ENCODE data around the gene UBE2N.

UBE2N gene

GRCh38 chr12:93430280-93430679 lies 11.5 kb downstream of the UBE2N start:
- H3K36me3 ChIP-seq: no peaks in the 10 kb centered on the region; the same call in 1 of the 2 replicates
- no peaks in the 10 kb centered on the region for H3K9me3 ChIP-seq
- peaks cover 99% of the 10 kb centered on the region for H4K20me1 ChIP-seq
- no peak overlapping the region for H3K9ac ChIP-seq
- H3K4me3 ChIP-seq: no peak overlapping the region
- no peak for TF ChIP-seq Cebpa-rat (IDR thresholded peaks at IDR 0.05)
- H3K27ac ChIP-seq: no peak overlapping the region
- H3K4me2 ChIP-seq: no peak overlapping the region
- no peaks in the 10 kb centered on the region for H3K27me3 ChIP-seq
- H3K4me1 ChIP-seq: peaks cover 47% of the 10 kb centered on the region

GRCh38 chr12:93429852-93430251 lies 11.9 kb downstream of the UBE2N start:
- no peak overlapping the region for H3K9ac ChIP-seq

DNA sequence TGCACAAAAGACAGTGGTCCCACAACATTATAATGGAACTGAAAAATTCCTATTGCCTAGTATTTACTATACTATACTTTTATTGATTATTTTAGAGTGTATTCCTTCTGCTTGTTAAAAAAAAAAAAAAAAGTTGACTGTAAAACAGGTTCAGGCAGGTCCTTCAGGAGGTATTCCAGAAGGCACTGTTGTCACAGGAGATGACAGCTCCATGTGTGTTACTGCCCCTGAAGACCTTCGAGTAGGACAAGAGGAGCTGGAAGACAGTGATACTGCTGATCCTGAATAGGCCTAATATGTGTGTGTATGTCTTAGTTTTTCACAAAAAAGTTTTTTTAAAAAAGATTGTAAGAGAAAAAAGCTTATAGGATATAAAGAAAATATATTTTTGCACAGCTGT lies 12.3 kb downstream of the UBE2N start:
- no peak overlapping the region for H3K4me3 ChIP-seq
- no peak overlapping the region for H3K9ac ChIP-seq
- TF ChIP-seq Cebpa-rat (IDR thresholded peaks at IDR 0.05): no peak
- no peaks in the 10 kb centered on the region; the same call in 1 of the 2 replicates for H3K36me3 ChIP-seq
- H3K27ac ChIP-seq: no peak overlapping the region
- H4K20me1 ChIP-seq: peaks cover 99% of the 10 kb centered on the region
- H3K27me3 ChIP-seq: no peaks in the 10 kb centered on the region
- no peaks in the 10 kb centered on the region for H3K9me3 ChIP-seq
- H3K4me1 ChIP-seq: peaks cover 47% of the 10 kb centered on the region
- H3K4me2 ChIP-seq: no peak overlapping the region

More at GRCh38 chr12:93429852-93430251, 11.9 kb downstream of the UBE2N start:
- TF ChIP-seq Cebpa-rat (IDR thresholded peaks at IDR 0.05): no peak
- H3K4me2 ChIP-seq: no peak overlapping the region
- H4K20me1 ChIP-seq: peaks cover 99% of the 10 kb centered on the region
- H3K36me3 ChIP-seq: no peaks in the 10 kb centered on the region; the same call in 1 of the 2 replicates
- H3K4me1 ChIP-seq: peaks cover 47% of the 10 kb centered on the region
- H3K9me3 ChIP-seq: no peaks in the 10 kb centered on the region
- no peak overlapping the region for H3K4me3 ChIP-seq
- no peaks in the 10 kb centered on the region for H3K27me3 ChIP-seq
- H3K27ac ChIP-seq: no peak overlapping the region

- H3K9me3 ChIP-seq: no peaks in the 10 kb centered on the region
- H3K4me2 ChIP-seq: no peak overlapping the region
- no peak overlapping the region for H3K27ac ChIP-seq
- H3K36me3 ChIP-seq: no peaks in the 10 kb centered on the region; the same call in 1 of the 2 replicates
- H3K4me3 ChIP-seq: no peak overlapping the region
- H3K9ac ChIP-seq: no peak overlapping the region
- peaks cover 51% of the 10 kb centered on the region for H3K4me1 ChIP-seq
- peaks cover 100% of the 10 kb centered on the region for H4K20me1 ChIP-seq
- no peaks in the 10 kb centered on the region for H3K27me3 ChIP-seq
- TF ChIP-seq Cebpa-rat (IDR thresholded peaks at IDR 0.05): no peak
Measured at GRCh38 chr12:93427779-93428564, 13.8 kb downstream of the UBE2N start.

GRCh38 chr12:93426412-93426805 lies 15.3 kb downstream of the UBE2N start:
- Histone ChIP-seq H3K4me3 (no peak overlapping the region), H3K4me1 (peaks cover 64% of the 10 kb centered on the region), H3K36me3 (no peaks in the 10 kb centered on the region; the same call in 1 of the 2 replicates), H3K27me3 (no peaks in the 10 kb centered on the region), H3K9me3 (no peaks in the 10 kb centered on the region), H3K27ac (no peak overlapping the region), H3K9ac (0 out of 2 replicates have a peak overlapping the region, but pooled peaks have one; percentile 41), H4K20me1 (peaks cover 100% of the 10 kb centered on the region), H3K4me2 (peak overlapping the region; percentile 67)
- TF ChIP-seq Cebpa-rat (IDR thresholded peaks at IDR 0.05): no peak

DNA sequence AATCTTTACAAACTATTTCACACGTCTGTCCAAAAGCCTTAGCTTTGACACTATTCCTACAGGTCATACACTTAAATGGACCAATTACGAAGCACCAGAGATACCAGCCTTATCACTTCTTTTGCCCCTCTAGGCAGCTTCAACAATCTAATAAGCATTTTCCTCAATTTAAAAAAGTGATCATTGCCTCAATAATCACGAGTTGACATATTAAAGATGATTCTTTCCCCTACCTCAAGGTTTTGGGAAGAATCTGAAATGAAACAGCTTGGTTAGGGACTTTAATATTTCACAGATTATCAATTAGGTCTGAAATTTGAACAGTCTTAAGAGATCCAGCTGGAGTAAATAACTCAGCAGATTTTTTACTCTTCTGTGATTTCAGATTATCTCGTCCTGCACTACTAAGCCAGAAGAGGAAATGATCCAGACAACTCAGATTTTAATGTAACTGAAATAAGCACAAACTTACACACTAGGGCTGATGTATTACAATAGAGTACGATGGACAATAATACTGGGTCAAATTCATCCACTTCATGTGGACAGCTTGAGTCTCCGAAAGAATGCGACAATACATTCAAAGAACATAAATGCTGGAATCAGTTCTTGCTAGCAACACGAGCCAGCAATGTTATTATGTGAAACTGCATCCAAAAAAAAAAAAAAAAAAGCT lies 15.9 kb downstream of the UBE2N start:
- no peak for TF ChIP-seq Cebpa-rat (IDR thresholded peaks at IDR 0.05)
- H3K4me1 ChIP-seq: peaks cover 64% of the 10 kb centered on the region
- peak overlapping the region; percentile 28; the same call in 1 of the 2 replicates for H3K9ac ChIP-seq
- H4K20me1 ChIP-seq: peaks cover 100% of the 10 kb centered on the region
- no peaks in the 10 kb centered on the region for H3K27me3 ChIP-seq
- H3K9me3 ChIP-seq: no peaks in the 10 kb centered on the region
- H3K4me2 ChIP-seq: peak overlapping the region; percentile 67
- H3K36me3 ChIP-seq: no peaks in the 10 kb centered on the region; the same call in 1 of the 2 replicates
- H3K27ac ChIP-seq: peak overlapping the region; percentile 21; the same call in 1 of the 2 replicates
- no peak overlapping the region for H3K4me3 ChIP-seq

GRCh38 chr12:93422050-93422449 lies 19.7 kb downstream of the UBE2N start:
- peaks cover 56% of the 10 kb centered on the region for H3K4me1 ChIP-seq

GRCh38 chr12:93419388-93420034 lies 22.2 kb downstream of the UBE2N start:
- Histone ChIP-seq H3K4me3 (no peak overlapping the region), H3K4me1 (peaks cover 49% of the 10 kb centered on the region), H3K27me3 (no peaks in the 10 kb centered on the region), H3K4me2 (no peak overlapping the region), H3K36me3 (peaks cover 4% of the 10 kb centered on the region; the same call in 1 of the 2 replicates), H3K9ac (no peak overlapping the region), H4K20me1 (peaks cover 100% of the 10 kb centered on the region), H3K27ac (no peak overlapping the region), H3K9me3 (no peaks in the 10 kb centered on the region)
- TF ChIP-seq Cebpa-rat (IDR thresholded peaks at IDR 0.05): no peak

More at GRCh38 chr12:93422050-93422449, 19.7 kb downstream of the UBE2N start:
- Histone ChIP-seq H3K27ac (no peak overlapping the region), H3K27me3 (no peaks in the 10 kb centered on the region), H3K9me3 (no peaks in the 10 kb centered on the region), H3K9ac (no peak overlapping the region), H4K20me1 (peaks cover 100% of the 10 kb centered on the region), H3K4me3 (no peak overlapping the region), H3K36me3 (peaks cover 4% of the 10 kb centered on the region; the same call in 1 of the 2 replicates), H3K4me2 (peak overlapping the region; percentile 43)
- TF ChIP-seq Cebpa-rat (IDR thresholded peaks at IDR 0.05): no peak

DNA sequence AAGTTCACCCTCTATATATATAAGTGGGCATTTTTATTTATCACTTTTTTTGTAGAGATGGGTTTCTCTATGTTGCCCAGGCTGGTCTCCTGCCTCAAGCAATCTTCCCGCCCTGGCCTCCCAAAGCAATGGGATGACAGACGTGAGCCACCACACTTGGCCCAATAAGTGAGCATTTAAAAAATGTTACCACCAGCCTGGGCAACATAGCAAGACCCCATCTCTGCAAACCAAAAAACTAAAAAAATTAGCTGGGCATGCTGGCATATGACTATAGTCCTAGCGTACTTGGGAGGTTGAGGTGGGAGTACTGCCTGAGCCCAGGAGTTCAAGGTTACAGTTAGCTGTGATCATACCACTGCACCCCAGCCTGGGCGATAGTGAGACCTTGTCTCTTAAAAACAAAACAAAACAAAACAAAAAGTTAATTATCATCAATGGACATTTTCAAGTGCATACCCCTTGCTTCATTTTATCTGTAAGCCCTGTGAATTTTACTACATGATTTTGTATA lies 23.7 kb downstream of the UBE2N start:
- peaks cover 100% of the 10 kb centered on the region for H4K20me1 ChIP-seq
- H3K4me1 ChIP-seq: peaks cover 47% of the 10 kb centered on the region
- H3K36me3 ChIP-seq: peaks cover 11% of the 10 kb centered on the region; the same call in 1 of the 2 replicates
- H3K4me3 ChIP-seq: no peak overlapping the region
- no peak overlapping the region for H3K9ac ChIP-seq
- no peaks in the 10 kb centered on the region for H3K9me3 ChIP-seq
- no peak overlapping the region for H3K4me2 ChIP-seq
- H3K27me3 ChIP-seq: no peaks in the 10 kb centered on the region
- no peak for TF ChIP-seq Cebpa-rat (IDR thresholded peaks at IDR 0.05)
- H3K27ac ChIP-seq: no peak overlapping the region

Data from BLaER1 (cell line).